MM.1S (cell line): ENCODE measurements around the gene MIEF2.

Experiments used
- CTCF ChIP-seq: fragments of 300-600 bp; sonication (generic); IDR thresholded peaks from 2 replicates; pipeline ENCODE4 v1.5.1; 2016; ENCODE audit warnings: antibody characterized with exemption, low read length, mixed read lengths
- EZH2 ChIP-seq: fragments of 300-600 bp; sonication (generic); optimal IDR thresholded peaks from 2 replicates; pipeline ENCODE3; 2017; ENCODE audit warnings: low read depth, mild to moderate bottlenecking, antibody characterized with exemption, low read length, mixed read lengths
- EZH2phosphoT487 ChIP-seq: fragments of 300-600 bp; sonication (generic); IDR thresholded peaks from 2 replicates; pipeline ENCODE4 v1.6.1; 2018; ENCODE audit warnings: antibody characterized with exemption, low read length

GRCh38 chr17:18235743-18236256 lies 24.7 kb upstream of the MIEF2 start:
- TF ChIP-seq EZH2phosphoT487 (no peak), CTCF (no peak), EZH2 (no peak)
